PC-9 (cell line): Measurements from ENCODE around the gene KRT82.

Experiments
- CTCF ChIP-seq: fragments of 200-600 bp; sonication (generic); conservative IDR thresholded peaks from 2 replicates; pipeline ENCODE4 v1.6.1; 2017; ENCODE audit warnings: mixed run types, antibody characterized with exemption, mild to moderate bottlenecking, moderate library complexity
- EZH2 ChIP-seq: fragments of 200-600 bp; sonication (generic); IDR thresholded peaks from 2 replicates; pipeline ENCODE4 v1.8.0; 2017; ENCODE audit warnings: antibody characterized with exemption, low read depth

- no peak for TF ChIP-seq CTCF
- no peak for TF ChIP-seq EZH2
Observed at GRCh38 chr12:52396656-52397055, 9.5 kb downstream of the KRT82 start.
